Astrocyte (in vitro differentiated cells and primary cell): ENCODE measurements around the gene DCLK2.

Source experiments
- CTCF ChIP-seq: IDR thresholded peaks from 2 replicates; pipeline ENCODE4 v1.5.1; 2011; ENCODE audit warnings: low read depth, mild to moderate bottlenecking, inconsistent platforms, low read length, moderate library complexity; ENCODE audit not compliant: insufficient read depth
- EZH2 ChIP-seq: IDR thresholded peaks from 2 replicates; pipeline ENCODE4 v1.6.1; 2012; ENCODE audit warnings: mild to moderate bottlenecking, low read length, inconsistent platforms; ENCODE audit not compliant: insufficient read depth

DNA sequence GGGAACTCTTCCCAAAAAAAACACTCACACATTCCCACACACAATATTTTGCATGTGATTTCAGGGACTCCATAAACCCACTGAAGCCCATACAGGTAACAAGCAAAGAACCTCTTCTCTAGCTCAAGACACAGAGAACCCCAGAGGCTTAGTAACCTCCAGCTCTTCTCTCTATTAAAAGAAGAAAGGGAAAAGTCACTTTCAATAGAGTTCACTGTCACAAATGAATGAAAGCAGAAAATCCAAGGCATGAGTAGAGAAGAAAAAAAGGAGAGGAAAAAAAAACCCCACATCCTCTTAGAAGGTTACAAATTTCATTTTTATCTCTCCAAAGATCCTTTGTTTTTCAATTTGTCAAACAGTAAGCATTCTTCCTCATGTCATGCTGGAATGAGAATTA, 30.7 kb upstream of the DCLK2 start:
- TF ChIP-seq CTCF, result no peak
- no peak for TF ChIP-seq EZH2
